T-helper 1 cell treated with Interleukin-12 subunit alpha and Interleukin-12 subunit beta and Interleukin-4 antibody, amounts not matched to agents 30 μg/mL and 1 μg/mL, for 36 hours (primary cell): ENCODE measurements around the gene PRADC1.
"Not testable (repeated sequence)": the region's sequence is repeated elsewhere in the genome, so short reads cannot be mapped to it uniquely, and the experiment has no call there.

Experiments used
- H3K27ac Mint-ChIP-seq: one replicate; pipeline ENCODE4 v1.8.0; 2021; ENCODE audit warnings: mild to moderate bottlenecking, mixed read lengths
- H3K27me3 Mint-ChIP-seq: one replicate; pipeline ENCODE4 v1.8.0; 2021; ENCODE audit warnings: low read depth, mixed read lengths
- H3K36me3 Mint-ChIP-seq: one replicate; pipeline ENCODE4 v1.8.0; 2021; ENCODE audit warnings: low read depth, mixed read lengths
- H3K4me1 Mint-ChIP-seq: one replicate; pipeline ENCODE4 v1.8.0; 2021; ENCODE audit warnings: low read depth, mixed read lengths
- H3K4me3 Mint-ChIP-seq: one replicate; pipeline ENCODE4 v1.8.0; 2021; ENCODE audit warnings: mild to moderate bottlenecking, moderate library complexity, mixed read lengths
- H3K9me3 Mint-ChIP-seq: one replicate; pipeline ENCODE4 v1.8.0; 2021; ENCODE audit warnings: mixed read lengths

The PRADC1 gene

DNA sequence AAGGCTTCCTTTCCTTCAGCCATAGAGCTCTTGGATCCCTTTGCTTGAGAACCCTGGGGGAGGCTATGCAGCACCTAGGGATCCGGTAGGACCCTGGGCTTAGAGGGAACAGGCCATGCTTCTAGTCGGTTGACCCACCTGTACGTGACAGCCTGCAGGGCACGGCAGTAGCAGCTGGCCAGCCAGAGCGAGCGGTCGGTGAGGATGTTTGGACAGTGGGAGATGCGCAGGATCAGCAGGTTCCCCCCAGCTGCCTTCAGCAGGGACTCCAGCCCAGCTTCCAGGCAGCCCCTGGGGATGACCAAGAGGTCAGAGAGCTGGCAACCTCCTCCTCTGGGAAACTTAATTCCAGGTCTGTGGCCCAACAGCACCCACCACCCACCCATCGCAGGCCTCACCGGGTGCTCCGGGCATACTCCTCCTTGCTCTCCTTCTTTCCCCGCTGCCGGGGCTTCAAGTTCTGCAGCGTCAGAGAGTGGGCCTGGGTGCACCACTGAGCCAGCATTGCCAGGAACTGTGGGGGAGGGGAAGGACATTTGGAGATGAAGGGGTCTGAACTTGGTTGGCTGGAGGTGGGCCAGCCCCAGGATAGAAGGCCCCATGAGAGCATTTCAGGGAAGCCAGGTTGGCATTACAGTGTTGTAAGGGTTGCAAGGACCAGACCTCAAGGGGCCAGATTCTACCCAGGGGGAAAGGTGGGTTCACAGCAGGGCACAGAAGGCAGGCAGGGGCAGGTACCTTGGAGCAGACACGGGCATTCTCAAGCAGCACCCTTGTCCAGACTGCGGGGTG lies 30.7 kb upstream of the PRADC1 start:
- no peak overlapping the region for H3K27ac Mint-ChIP-seq
- H3K9me3 Mint-ChIP-seq, result no peaks in the 10 kb centered on the region
- H3K4me1 Mint-ChIP-seq, result peaks cover 9% of the 10 kb centered on the region
- H3K27me3 Mint-ChIP-seq, result no peaks in the 10 kb centered on the region
- no peak overlapping the region for H3K4me3 Mint-ChIP-seq
- H3K36me3 Mint-ChIP-seq, result peaks cover 6% of the 10 kb centered on the region

- H3K27ac Mint-ChIP-seq, H3K36me3 Mint-ChIP-seq, H3K27me3 Mint-ChIP-seq, H3K4me1 Mint-ChIP-seq, H3K9me3 Mint-ChIP-seq, H3K4me3 Mint-ChIP-seq: not testable (repeated sequence)
These were observed 29.8 kb upstream of the PRADC1 start for GRCh38 chr2:73262691-73263429.

DNA sequence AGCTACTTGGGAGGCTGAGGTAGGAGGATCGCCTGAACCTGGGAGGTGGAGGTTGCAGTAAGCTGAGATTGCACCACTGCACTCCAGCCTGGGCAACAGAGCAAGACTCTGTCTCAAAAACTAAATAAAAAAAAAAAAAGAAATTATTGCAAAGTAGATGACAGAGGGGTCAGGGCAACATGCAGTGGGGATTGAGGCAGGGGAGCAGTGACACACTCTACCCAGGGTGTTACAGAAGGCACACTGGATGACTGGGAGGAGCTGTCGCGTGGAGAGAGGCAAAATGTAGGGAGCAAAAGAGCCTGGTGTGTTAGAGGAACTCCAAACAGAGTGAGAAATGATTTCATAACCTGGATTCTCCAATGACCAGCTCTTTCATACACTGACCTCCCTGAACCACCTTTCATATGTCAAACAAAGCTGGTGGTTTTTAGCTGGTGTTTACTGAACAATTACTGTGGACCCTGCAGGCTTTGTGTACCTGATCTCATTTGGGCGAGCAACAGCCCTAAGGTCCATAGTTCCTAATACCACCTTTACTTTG lies 29.1 kb upstream of the PRADC1 start:
- no peak overlapping the region for H3K4me3 Mint-ChIP-seq
- no peaks in the 10 kb centered on the region for H3K9me3 Mint-ChIP-seq
- H3K4me1 Mint-ChIP-seq, result peaks cover 3% of the 10 kb centered on the region
- H3K36me3 Mint-ChIP-seq, result peaks cover 2% of the 10 kb centered on the region
- no peaks in the 10 kb centered on the region for H3K27me3 Mint-ChIP-seq
- H3K27ac Mint-ChIP-seq, result no peak overlapping the region

GRCh38 chr2:73260338-73260984 lies 27.4 kb upstream of the PRADC1 start:
- Mint-ChIP-seq H3K9me3 (no peaks in the 10 kb centered on the region), H3K36me3 (no peaks in the 10 kb centered on the region), H3K4me3 (no peak overlapping the region), H3K27ac (no peak overlapping the region), H3K4me1 (no peaks in the 10 kb centered on the region), H3K27me3 (no peaks in the 10 kb centered on the region)

- H3K27ac Mint-ChIP-seq, result no peak overlapping the region
These were observed 26.8 kb upstream of the PRADC1 start for GRCh38 chr2:73259704-73260337.

DNA sequence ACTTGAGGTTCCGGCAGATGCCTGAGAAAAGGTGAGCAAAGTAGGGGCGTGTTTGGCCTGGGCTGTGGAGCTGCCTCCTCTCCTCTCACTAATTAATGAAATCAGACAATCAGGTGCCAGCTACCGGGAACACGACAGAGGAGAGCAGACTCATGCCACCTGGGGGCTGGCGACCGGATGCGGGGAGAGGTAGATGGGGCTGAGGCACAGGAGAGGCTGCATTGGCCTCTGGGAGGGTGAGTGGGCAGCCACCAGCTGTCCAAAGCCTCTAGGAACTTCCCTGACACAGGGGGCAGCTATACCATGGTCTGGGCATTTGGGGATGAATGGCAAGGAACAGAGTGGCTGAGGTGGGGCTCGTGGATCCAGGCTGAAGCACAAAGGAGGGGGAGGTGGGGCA lies 26.2 kb upstream of the PRADC1 start:
- Mint-ChIP-seq H3K27ac (no peak overlapping the region), H3K27me3 (no peaks in the 10 kb centered on the region), H3K36me3 (no peaks in the 10 kb centered on the region), H3K4me1 (no peaks in the 10 kb centered on the region), H3K9me3 (no peaks in the 10 kb centered on the region), H3K4me3 (no peak overlapping the region)

More at GRCh38 chr2:73259704-73260337, 26.8 kb upstream of the PRADC1 start:
- Mint-ChIP-seq H3K4me1 (no peaks in the 10 kb centered on the region), H3K4me3 (no peak overlapping the region), H3K9me3 (no peaks in the 10 kb centered on the region), H3K36me3 (no peaks in the 10 kb centered on the region), H3K27me3 (no peaks in the 10 kb centered on the region)

GRCh38 chr2:73258913-73259215 lies 25.8 kb upstream of the PRADC1 start:
- Mint-ChIP-seq H3K27ac (no peak overlapping the region), H3K4me1 (no peaks in the 10 kb centered on the region), H3K4me3 (no peak overlapping the region), H3K9me3 (no peaks in the 10 kb centered on the region), H3K27me3 (no peaks in the 10 kb centered on the region), H3K36me3 (no peaks in the 10 kb centered on the region)

DNA sequence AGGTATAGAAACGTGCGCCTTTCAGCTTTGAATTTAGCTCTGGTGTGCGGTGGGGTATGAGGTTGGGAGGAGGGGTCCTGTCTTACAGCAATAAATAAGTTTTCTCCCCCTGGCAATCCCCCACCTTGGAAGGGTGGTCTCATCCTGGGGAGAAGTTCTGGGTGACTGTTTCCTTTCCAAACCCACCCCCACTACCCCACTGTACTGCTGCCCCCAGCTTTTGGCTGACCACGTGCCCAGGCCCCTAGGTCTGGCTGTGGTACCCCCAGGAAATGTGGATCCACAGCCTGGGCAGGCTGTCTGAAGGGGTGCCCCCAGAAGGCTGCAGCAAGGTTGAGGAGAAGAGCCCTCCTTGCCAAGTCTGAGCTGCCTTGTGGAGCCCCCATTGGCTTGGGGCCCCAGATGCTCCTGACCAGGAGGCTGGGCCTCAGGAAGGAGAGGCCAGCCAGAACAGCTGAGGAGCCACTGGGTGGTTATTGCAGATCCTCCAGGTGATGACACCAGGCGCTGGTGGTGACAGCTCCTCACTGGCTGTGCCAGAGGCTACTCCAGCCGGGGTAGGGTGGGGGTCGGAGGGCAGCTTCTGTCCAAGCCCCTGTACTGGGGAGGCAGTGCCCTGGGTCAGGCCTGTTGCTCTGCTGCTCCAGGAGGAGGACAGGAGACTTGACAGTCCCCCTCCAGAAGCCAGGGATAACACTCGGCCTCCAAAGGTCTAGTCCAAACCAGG lies 25.3 kb upstream of the PRADC1 start:
- no peak overlapping the region for H3K4me3 Mint-ChIP-seq
- H3K27me3 Mint-ChIP-seq, result no peaks in the 10 kb centered on the region
- H3K36me3 Mint-ChIP-seq, result peaks cover 1% of the 10 kb centered on the region
- no peak overlapping the region for H3K27ac Mint-ChIP-seq
- H3K9me3 Mint-ChIP-seq, result no peaks in the 10 kb centered on the region
- H3K4me1 Mint-ChIP-seq, result no peaks in the 10 kb centered on the region

DNA sequence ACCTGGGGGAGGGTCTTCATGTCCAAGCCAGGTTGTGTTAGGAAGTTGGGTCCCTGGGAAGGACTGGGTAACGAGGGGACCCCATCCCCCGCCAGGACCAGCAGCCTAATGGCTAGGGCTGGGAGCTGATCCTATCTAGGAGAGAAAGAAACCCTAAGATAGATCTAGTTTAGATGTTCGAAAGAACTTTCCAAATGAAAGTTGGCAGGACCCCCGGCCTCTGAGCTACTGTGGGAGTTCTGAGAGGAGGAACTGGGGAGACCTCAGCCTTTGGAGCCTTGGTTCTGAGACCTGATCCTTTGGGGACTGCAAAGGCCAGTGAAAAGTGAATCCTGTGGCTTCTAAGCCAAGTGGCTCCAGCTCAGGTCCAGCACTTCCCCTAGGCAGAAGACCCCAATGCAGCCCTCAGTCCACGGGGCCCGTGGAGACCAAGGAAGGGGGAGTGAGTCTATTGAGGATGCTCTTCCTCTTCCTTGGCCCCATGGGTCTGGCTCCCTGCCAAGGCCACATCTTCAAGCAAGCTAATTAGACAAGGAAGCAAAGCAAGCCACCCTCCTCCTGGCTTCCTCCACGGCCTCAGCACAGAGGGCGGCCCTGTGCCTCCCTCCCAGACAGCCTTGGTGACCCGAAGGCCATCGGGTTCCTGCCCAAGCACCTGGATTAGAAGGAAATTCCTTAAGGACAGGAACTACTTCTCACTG lies 24.5 kb upstream of the PRADC1 start:
- H3K4me3 Mint-ChIP-seq, result no peak overlapping the region
- H3K36me3 Mint-ChIP-seq, result peaks cover 6% of the 10 kb centered on the region
- H3K27ac Mint-ChIP-seq, result no peak overlapping the region
- no peaks in the 10 kb centered on the region for H3K4me1 Mint-ChIP-seq
- no peaks in the 10 kb centered on the region for H3K27me3 Mint-ChIP-seq
- no peaks in the 10 kb centered on the region for H3K9me3 Mint-ChIP-seq

DNA sequence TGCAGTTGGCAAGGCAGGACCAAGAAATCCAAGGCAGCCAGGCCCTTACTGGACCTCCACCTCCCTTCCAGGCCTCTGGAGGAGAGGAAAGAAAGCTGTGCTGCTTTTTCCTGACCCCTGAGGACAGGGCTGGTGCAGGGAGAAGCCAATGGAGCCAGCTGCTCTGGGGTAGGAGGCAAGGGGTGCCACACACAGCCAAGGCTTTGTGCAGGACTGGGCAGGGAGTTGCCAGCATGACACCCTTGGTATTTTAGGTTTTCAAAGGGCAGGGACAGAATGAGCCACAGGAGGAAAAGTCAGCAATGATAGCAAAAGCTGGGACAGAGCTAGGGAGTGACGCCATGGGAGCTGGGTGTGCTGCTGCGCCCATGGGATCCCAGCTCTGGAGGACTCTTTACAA lies 24.0 kb upstream of the PRADC1 start:
- no peaks in the 10 kb centered on the region for H3K9me3 Mint-ChIP-seq
- no peak overlapping the region for H3K4me3 Mint-ChIP-seq
- no peaks in the 10 kb centered on the region for H3K4me1 Mint-ChIP-seq
- H3K27ac Mint-ChIP-seq, result no peak overlapping the region
- no peaks in the 10 kb centered on the region for H3K27me3 Mint-ChIP-seq
- peaks cover 6% of the 10 kb centered on the region for H3K36me3 Mint-ChIP-seq

GRCh38 chr2:73256618-73256922 lies 23.5 kb upstream of the PRADC1 start:
- H3K9me3 Mint-ChIP-seq, result no peaks in the 10 kb centered on the region
- H3K4me3 Mint-ChIP-seq, result no peak overlapping the region
- H3K27me3 Mint-ChIP-seq, result no peaks in the 10 kb centered on the region
- no peak overlapping the region for H3K27ac Mint-ChIP-seq
- H3K36me3 Mint-ChIP-seq, result peaks cover 6% of the 10 kb centered on the region
- no peaks in the 10 kb centered on the region for H3K4me1 Mint-ChIP-seq

DNA sequence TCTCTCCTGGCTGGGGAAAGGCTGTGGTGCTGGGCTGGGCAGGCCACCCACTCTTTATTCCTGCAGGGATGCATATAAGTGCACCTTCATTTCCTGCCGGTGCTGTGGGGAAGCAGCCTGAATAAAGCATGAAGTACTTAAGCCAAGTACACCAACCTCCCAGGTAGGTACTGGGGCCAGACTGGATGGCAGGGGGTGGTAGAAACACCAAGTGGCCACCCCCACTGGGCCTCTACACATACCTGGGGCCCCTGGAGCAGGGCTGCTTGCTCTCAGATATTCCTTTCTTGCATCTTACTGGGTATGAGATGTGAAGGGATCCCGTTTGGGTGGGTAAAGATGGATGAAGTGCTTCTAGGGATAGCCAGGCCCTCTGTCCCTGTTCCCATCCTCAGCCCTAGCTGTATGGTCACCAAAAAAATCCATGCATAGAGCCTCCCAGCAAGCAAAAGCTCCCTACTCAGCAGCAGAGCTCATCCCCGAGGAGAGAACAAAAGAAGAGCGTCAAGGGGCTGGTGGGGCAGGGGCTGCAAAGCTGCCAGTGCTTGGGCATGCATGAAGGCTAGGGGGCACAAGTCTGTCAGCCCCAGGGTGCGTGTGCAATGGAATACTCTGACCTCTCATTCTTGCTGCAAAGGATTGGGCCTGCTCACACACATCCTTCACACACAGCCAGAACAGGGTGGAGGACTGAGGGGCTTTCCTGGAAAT lies 23.0 kb upstream of the PRADC1 start:
- Mint-ChIP-seq H3K27me3 (no peaks in the 10 kb centered on the region), H3K4me1 (no peaks in the 10 kb centered on the region), H3K9me3 (no peaks in the 10 kb centered on the region), H3K36me3 (peaks cover 6% of the 10 kb centered on the region), H3K4me3 (no peak overlapping the region), H3K27ac (no peak overlapping the region)

- no peaks in the 10 kb centered on the region for H3K4me1 Mint-ChIP-seq
- peaks cover 15% of the 10 kb centered on the region for H3K36me3 Mint-ChIP-seq
- no peaks in the 10 kb centered on the region for H3K9me3 Mint-ChIP-seq
- no peak overlapping the region for H3K27ac Mint-ChIP-seq
- H3K27me3 Mint-ChIP-seq, result no peaks in the 10 kb centered on the region
- no peak overlapping the region for H3K4me3 Mint-ChIP-seq
These were observed 22.1 kb upstream of the PRADC1 start for GRCh38 chr2:73255007-73255644.
